SU-DHL-6 (cell line): ENCODE results near the gene SGK2.

Experiments
- EZH2phosphoT487 ChIP-seq: fragments of 200-600 bp; sonication (generic), shearing (Covaris generic); conservative IDR thresholded peaks from 2 replicates; pipeline ENCODE4 v1.6.1; 2018; ENCODE audit warnings: mild to moderate bottlenecking, antibody characterized with exemption, low read length, moderate library complexity, mixed read lengths
- TF ChIP-seq, protein P1 (sequence below): fragments of 200-600 bp; sonication (generic); IDR thresholded peaks from one replicate; pipeline ENCODE4 v1.5.1; 2017; ENCODE audit warnings: antibody characterized with exemption, mild to moderate bottlenecking, low read length, moderate library complexity; ENCODE audit not compliant: insufficient read depth, poor library complexity, severe bottlenecking

DNA sequence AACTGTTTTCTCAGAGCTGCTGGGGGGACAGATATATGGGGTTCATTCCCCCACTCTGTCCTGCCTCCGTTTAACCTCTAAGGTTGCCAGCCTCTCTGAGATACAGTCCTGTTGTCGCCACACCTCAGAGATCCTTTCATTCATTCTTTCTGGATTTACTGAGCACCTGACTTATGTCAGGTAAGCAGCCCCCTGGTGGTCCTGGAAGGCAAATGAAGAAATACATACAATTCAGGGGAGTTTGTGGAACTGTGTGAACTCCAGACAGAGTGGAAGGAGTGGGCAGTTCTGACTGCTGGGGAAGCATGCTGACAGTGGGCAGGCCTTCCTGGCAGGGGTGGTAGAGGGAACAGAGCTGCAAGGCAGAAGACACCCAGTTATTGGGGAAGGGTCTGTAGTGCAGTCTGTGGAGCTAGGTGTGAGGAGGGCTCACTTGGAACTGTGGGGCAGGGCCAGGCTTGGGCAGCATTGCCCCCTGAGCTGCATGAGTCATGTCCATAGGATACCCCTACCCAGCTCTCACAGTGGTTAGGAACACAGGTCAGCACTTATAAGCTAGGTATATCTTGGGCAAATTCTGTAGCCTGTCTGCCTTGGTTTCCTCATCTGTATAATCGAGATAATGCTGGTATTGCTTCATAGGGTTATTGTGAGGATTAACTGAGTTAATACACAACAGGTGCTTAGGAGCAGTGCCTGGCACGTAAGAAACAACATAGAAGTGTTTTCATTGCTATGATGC, 12.8 kb upstream of the SGK2 start:
- TF ChIP-seq, protein P1, sequence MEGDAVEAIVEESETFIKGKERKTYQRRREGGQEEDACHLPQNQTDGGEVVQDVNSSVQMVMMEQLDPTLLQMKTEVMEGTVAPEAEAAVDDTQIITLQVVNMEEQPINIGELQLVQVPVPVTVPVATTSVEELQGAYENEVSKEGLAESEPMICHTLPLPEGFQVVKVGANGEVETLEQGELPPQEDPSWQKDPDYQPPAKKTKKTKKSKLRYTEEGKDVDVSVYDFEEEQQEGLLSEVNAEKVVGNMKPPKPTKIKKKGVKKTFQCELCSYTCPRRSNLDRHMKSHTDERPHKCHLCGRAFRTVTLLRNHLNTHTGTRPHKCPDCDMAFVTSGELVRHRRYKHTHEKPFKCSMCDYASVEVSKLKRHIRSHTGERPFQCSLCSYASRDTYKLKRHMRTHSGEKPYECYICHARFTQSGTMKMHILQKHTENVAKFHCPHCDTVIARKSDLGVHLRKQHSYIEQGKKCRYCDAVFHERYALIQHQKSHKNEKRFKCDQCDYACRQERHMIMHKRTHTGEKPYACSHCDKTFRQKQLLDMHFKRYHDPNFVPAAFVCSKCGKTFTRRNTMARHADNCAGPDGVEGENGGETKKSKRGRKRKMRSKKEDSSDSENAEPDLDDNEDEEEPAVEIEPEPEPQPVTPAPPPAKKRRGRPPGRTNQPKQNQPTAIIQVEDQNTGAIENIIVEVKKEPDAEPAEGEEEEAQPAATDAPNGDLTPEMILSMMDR, result no peak
- no peak for TF ChIP-seq EZH2phosphoT487
